K562 (cell line): ENCODE measurements around the gene PLXNA3. TPM values are rescaled to one million over a fixed set of nuclear protein-coding genes. Genes with fewer than 3 reads are reported as not detected.

ENCODE experiments used
- BRD4 ChIP-seq: fragments of 200-600 bp; sonication (generic); IDR thresholded peaks from 2 replicates; pipeline ENCODE4 v1.6.1; 2017; ENCODE audit warnings: inconsistent platforms
- BRF1 ChIP-seq: IDR thresholded peaks from 3 replicates; pipeline ENCODE4 v1.6.1; 2011; ENCODE audit warnings: borderline replicate concordance, mild to moderate bottlenecking; ENCODE audit not compliant: insufficient read length; ENCODE audit errors: extremely low read depth
- CAMTA2 ChIP-seq: fragments of 250-450 bp; sonication (Bioruptor Pico); conservative IDR thresholded peaks from 2 replicates; pipeline ENCODE4 v1.5.1; 2022
- CREBBP ChIP-seq: IDR thresholded peaks from one replicate; pipeline ENCODE4 v1.6.1; 2012; ENCODE audit warnings: low read depth, mild to moderate bottlenecking, control low read depth, inconsistent platforms, low read length
- CSDE1 ChIP-seq, 2 experiments: fragments of 450-650 bp; IDR thresholded peaks; 2 replicates each; pipeline ENCODE4 v1.6.1; 2016; ENCODE audit warnings: mild to moderate bottlenecking in 1 of 2
- CTCF ChIP-seq, 3 experiments: IDR thresholded peaks in 2 of 3; conservative IDR thresholded peaks in 1 of 3; 2 replicates each; pipeline ENCODE4 v1.5.1; 2011 to 2012; ENCODE audit warnings: low read length in 3 of 3, mild to moderate bottlenecking in 3 of 3, control low read depth in 2 of 3, improper control_type of control experiment in 1 of 3, inconsistent platforms in 1 of 3, low read depth in 1 of 3, mixed read lengths in 1 of 3, moderate library complexity in 1 of 3; ENCODE audit not compliant: insufficient read depth in 2 of 3
- FOXJ3 ChIP-seq: sonication (generic); formaldehyde crosslinking; IDR thresholded peaks from 2 replicates; pipeline ENCODE4 v1.4.0; 2020; ENCODE audit warnings: mild to moderate bottlenecking, missing genetic modification reagents
- HBP1 ChIP-seq: fragments of 450-650 bp; formaldehyde crosslinking; IDR thresholded peaks from 2 replicates; pipeline ENCODE4 v1.4.0; 2022; ENCODE audit warnings: missing genetic modification characterization
- KAT2B ChIP-seq: IDR thresholded peaks from one replicate; pipeline ENCODE4 v1.6.1; 2012; ENCODE audit warnings: low read depth, mild to moderate bottlenecking, control low read depth, inconsistent platforms, low read length, moderate library complexity
- KAT8 ChIP-seq: fragments of 450-650 bp; IDR thresholded peaks from 2 replicates; pipeline ENCODE4 v1.6.1; 2016; ENCODE audit warnings: low read depth, mild to moderate bottlenecking
- MAX ChIP-seq: sonication (generic); formaldehyde crosslinking; IDR thresholded peaks from 2 replicates; pipeline ENCODE4 v1.9.0; 2022; ENCODE audit warnings: mild to moderate bottlenecking, missing genetic modification reagents
- POLR2A ChIP-seq: fragments of 450-650 bp; conservative IDR thresholded peaks from 2 replicates; pipeline ENCODE4 v1.6.1; 2016
- PTRF ChIP-seq: fragments of 450-650 bp; IDR thresholded peaks from 2 replicates; pipeline ENCODE4 v1.6.1; 2016; ENCODE audit warnings: mild to moderate bottlenecking, missing genetic modification characterization, missing compliant biosample characterization
- RUNX1 ChIP-seq: sonication (generic); IDR thresholded peaks from 2 replicates; pipeline ENCODE4 v1.6.1; 2016; ENCODE audit warnings: antibody characterized with exemption, low read depth
- U2AF2 ChIP-seq: fragments of 200-400 bp; formaldehyde crosslinking; optimal IDR thresholded peaks from 2 replicates; pipeline ENCODE3; 2017; ENCODE audit warnings: low read depth, mild to moderate bottlenecking, low read length
- ZNF124 ChIP-seq: sonication (generic); formaldehyde crosslinking; IDR thresholded peaks from 2 replicates; pipeline ENCODE4 v1.8.1; 2022; ENCODE audit warnings: missing genetic modification reagents
- ZNF140 ChIP-seq: fragments of 250-450 bp; sonication (Bioruptor Pico); IDR thresholded peaks from 2 replicates; pipeline ENCODE4 v1.8.0; 2021; ENCODE audit warnings: moderate library complexity, mild to moderate bottlenecking, inconsistent platforms
- ZNF263 ChIP-seq: sonication (generic); formaldehyde crosslinking; IDR thresholded peaks from 2 replicates; pipeline ENCODE4 v1.8.0; 2022; ENCODE audit warnings: mild to moderate bottlenecking, missing genetic modification reagents, borderline replicate concordance
- ZNF274 ChIP-seq: IDR thresholded peaks from 2 replicates; pipeline ENCODE4 v1.6.1; 2011; ENCODE audit warnings: low read depth, mild to moderate bottlenecking, low read length, moderate library complexity, borderline replicate concordance
- ZNF431 ChIP-seq: sonication (generic); formaldehyde crosslinking; IDR thresholded peaks from 2 replicates; pipeline ENCODE4 v1.8.0; 2022; ENCODE audit warnings: mild to moderate bottlenecking, missing genetic modification reagents
- ZNF609 ChIP-seq: sonication (generic); formaldehyde crosslinking; IDR thresholded peaks from 2 replicates; pipeline ENCODE4 v1.8.1; 2023; ENCODE audit warnings: missing genetic modification reagents, mild to moderate bottlenecking, borderline replicate concordance
- ZNF764 ChIP-seq: fragments of 250-450 bp; sonication (Bioruptor Pico); IDR thresholded peaks from 2 replicates; pipeline ENCODE4 v1.4.0; 2020; ENCODE audit warnings: low read depth, mild to moderate bottlenecking, moderate library complexity
- polyA plus RNA-seq, 8 experiments: library from polyadenylated mRNA; depleted of rRNA in 4 of 8; stranded (reverse) in 5 of 8; unstranded in 3 of 8; fragments of >200 nt; fragmentation: Nextera tagmentation in 2 of 8; fragmentation: Illumina TruSeq in 1 of 8; extraction: Ambion mirVana in 2 of 8; extraction: Trizol in 1 of 8; gene quantifications; 2 replicates each; pipeline versions ENCODE4 v1.2.1 to v1.2.3, GENCODE V29; 2011 to 2014; ENCODE audit warnings: inconsistent platforms in 1 of 8, missing spikeins in 1 of 8
- total RNA-seq, 7 experiments: library from RNA; depleted of rRNA in 6 of 7; stranded (reverse); fragments of >200 nt in 6 of 7; fragmentation: Illumina TruSeq in 2 of 7; extraction: Trizol in 2 of 7; gene quantifications; 2 replicates each; pipeline versions ENCODE4 v1.2.1 to v1.2.3, GENCODE V29; 2011 to 2021; ENCODE audit warnings: low replicate concordance in 1 of 7

The PLXNA3 gene
- total and polyA plus RNA-seq, 9 of the 15 experiments (the other 6 are each of a cell fraction or from before 2014, with no cell fraction given) = 0.32 to 47.8 (median 7.5) TPM

- TF ChIP-seq HBP1 (CRISPR knock-in tag) (no peak), BRF1 (no peak), ZNF764 (no peak), CAMTA2 (no peak), ZNF140 (CRISPR knock-in tag) (no peak), CSDE1 (IDR thresholded peaks at IDR 0.05) (no peak), KAT2B (no peak), ZNF609 (CRISPR knock-in tag) (no peak), U2AF2 (no peak), BRD4 (no peak), ZNF431 (CRISPR knock-in tag) (no peak), ZNF263 (CRISPR knock-in tag) (no peak), KAT8 (no peak), CREBBP (no peak), ZNF124 (CRISPR knock-in tag) (no peak), PTRF (tag) (no peak), POLR2A (no peak), CTCF (IDR thresholded peaks at IDR 0.05 in 2 of 3, conservative IDR thresholded peaks at IDR 0.05 in 1 of 3; ENCODE audit: insufficient read depth in 2 of 3, low read depth in 1 of 3, low read length in 3 of 3) (no peak), ZNF274 (no peak), FOXJ3 (CRISPR knock-in tag) (no peak), MAX (no peak), RUNX1 (no peak)
Observed at GRCh38 chrX:154495472-154495922, 37.4 kb downstream of the PLXNA3 start (continued).
